Smooth muscle cell (in vitro differentiated cells): ENCODE data around the gene ACTL8. TPM values are rescaled to one million over a fixed set of nuclear protein-coding genes. Genes with fewer than 3 reads are reported as not detected.

Source experiments
- DNase-seq: peaks from one replicate; lab custom pipeline; 2025; ENCODE audit not compliant: unreplicated experiment; lab: John Stamatoyannopoulos, UW
- H2AFZ ChIP-seq: fragments of 200-600 bp; sonication (generic); 2 replicates; pipeline ENCODE4 v1.6.0; 2016; ENCODE audit warnings: antibody characterized with exemption, low read depth, mild to moderate bottlenecking
- H3F3A ChIP-seq: fragments of 200-600 bp; sonication (generic); 2 replicates; pipeline ENCODE4 v1.6.0; 2017; ENCODE audit warnings: antibody characterized with exemption, low read depth
- H3K27ac ChIP-seq: fragments of 200-600 bp; sonication (generic); 2 replicates; pipeline ENCODE4 v1.5.1; 2016; ENCODE audit warnings: low read depth, mild to moderate bottlenecking
- H3K27me3 ChIP-seq: fragments of 200-600 bp; sonication (generic); 2 replicates; pipeline ENCODE4 v1.6.1; 2016; ENCODE audit warnings: low read depth, mild to moderate bottlenecking
- H3K36me3 ChIP-seq: fragments of 200-600 bp; sonication (generic); 2 replicates; pipeline ENCODE4 v1.5.1; 2016; ENCODE audit warnings: low read depth
- H3K4me1 ChIP-seq: fragments of 200-600 bp; sonication (generic); 2 replicates; pipeline ENCODE4 v1.5.1; 2016; ENCODE audit warnings: low read depth
- H3K4me2 ChIP-seq: fragments of 200-600 bp; sonication (generic); 2 replicates; pipeline ENCODE4 v1.6.0; 2016; ENCODE audit warnings: mild to moderate bottlenecking
- H3K4me3 ChIP-seq: fragments of 200-600 bp; sonication (generic); 2 replicates; pipeline ENCODE4 v1.5.1; 2016; ENCODE audit warnings: mild to moderate bottlenecking
- H3K79me2 ChIP-seq: fragments of 200-600 bp; sonication (generic); 2 replicates; pipeline ENCODE4 v1.6.0; 2016; ENCODE audit warnings: low read depth, mild to moderate bottlenecking
- H3K9ac ChIP-seq: fragments of 200-600 bp; sonication (generic); 2 replicates; pipeline ENCODE4 v1.6.0; 2016; ENCODE audit warnings: low read depth
- H3K9me3 ChIP-seq: fragments of 200-600 bp; sonication (generic); replicated peaks from 2 replicates; pipeline ENCODE4 v1.5.1; 2016; ENCODE audit warnings: low read depth
- H4K20me1 ChIP-seq: fragments of 200-600 bp; sonication (generic); 2 replicates; pipeline ENCODE4 v1.6.0; 2016; ENCODE audit warnings: low read depth
- WGBS: methylation state at CpG from one replicate; pipeline ENCODE4 v1.1.7; 2016; ENCODE audit warnings: low lambda C conversion rate; 5-methylcytosine and 5-hydroxymethylcytosine counted together
- polyA plus RNA-seq: library from polyadenylated mRNA; unstranded; fragments of >200 nt; fragmentation: Nextera tagmentation; extraction: Ambion mirVana; gene quantifications from 2 replicates; pipeline ENCODE4 v1.2.1, GENCODE V29; 2016
- total RNA-seq: library from RNA; depleted of rRNA; stranded (reverse); fragments of >200 nt; gene quantifications from 2 replicates; pipeline ENCODE4 v1.2.3, GENCODE V29; 2014
- TF ChIP-seq, protein P1 (sequence below): fragments of 200-600 bp; sonication (generic); IDR thresholded peaks from 2 replicates; pipeline ENCODE4 v1.5.1; 2017; ENCODE audit warnings: borderline replicate concordance, mild to moderate bottlenecking, antibody characterized with exemption; ENCODE audit not compliant: insufficient read depth, poor library complexity, severe bottlenecking

The ACTL8 gene
- total and polyA plus RNA-seq, 2 experiments from 2014 or later = 0.13 TPM; not detected in 1

DNA sequence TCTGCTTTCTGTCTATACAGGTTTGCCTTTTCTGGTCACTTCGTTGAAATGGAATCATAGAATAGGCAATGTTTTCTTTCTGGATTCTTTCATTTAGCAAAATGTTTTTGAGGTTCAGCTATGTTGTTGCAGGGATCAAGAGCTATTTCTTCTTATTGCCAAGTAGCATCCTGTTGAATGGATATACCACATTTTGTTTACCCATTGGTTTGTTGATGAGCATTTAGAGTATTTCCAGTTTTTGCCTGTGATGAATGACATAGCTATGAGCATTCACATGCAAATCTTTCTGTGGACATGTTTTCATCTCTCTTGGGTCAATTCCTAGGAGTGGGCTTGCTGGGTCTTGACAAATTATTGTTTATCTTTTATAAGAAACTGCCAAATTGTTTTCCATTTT lies 115.5 kb downstream of the ACTL8 start:
- Histone ChIP-seq H3K4me3 (no peak overlapping the region), H3F3A (peaks cover 7% of the 10 kb centered on the region), H3K27ac (no peak overlapping the region), H2AFZ (no peak overlapping the region), H3K9me3 (no peaks in the 10 kb centered on the region), H3K27me3 (no peaks in the 10 kb centered on the region), H3K4me1 (peaks cover 11% of the 10 kb centered on the region), H3K79me2 (no peaks in the 10 kb centered on the region), H3K36me3 (no peaks in the 10 kb centered on the region), H3K9ac (no peak overlapping the region), H3K4me2 (no peak overlapping the region), H4K20me1 (no peaks in the 10 kb centered on the region)
- 94% methylated on average over 1 of the region's 1 CpG for WGBS
- TF ChIP-seq, protein P1, sequence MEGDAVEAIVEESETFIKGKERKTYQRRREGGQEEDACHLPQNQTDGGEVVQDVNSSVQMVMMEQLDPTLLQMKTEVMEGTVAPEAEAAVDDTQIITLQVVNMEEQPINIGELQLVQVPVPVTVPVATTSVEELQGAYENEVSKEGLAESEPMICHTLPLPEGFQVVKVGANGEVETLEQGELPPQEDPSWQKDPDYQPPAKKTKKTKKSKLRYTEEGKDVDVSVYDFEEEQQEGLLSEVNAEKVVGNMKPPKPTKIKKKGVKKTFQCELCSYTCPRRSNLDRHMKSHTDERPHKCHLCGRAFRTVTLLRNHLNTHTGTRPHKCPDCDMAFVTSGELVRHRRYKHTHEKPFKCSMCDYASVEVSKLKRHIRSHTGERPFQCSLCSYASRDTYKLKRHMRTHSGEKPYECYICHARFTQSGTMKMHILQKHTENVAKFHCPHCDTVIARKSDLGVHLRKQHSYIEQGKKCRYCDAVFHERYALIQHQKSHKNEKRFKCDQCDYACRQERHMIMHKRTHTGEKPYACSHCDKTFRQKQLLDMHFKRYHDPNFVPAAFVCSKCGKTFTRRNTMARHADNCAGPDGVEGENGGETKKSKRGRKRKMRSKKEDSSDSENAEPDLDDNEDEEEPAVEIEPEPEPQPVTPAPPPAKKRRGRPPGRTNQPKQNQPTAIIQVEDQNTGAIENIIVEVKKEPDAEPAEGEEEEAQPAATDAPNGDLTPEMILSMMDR = no peak
- DNase-seq = no peak

DNA sequence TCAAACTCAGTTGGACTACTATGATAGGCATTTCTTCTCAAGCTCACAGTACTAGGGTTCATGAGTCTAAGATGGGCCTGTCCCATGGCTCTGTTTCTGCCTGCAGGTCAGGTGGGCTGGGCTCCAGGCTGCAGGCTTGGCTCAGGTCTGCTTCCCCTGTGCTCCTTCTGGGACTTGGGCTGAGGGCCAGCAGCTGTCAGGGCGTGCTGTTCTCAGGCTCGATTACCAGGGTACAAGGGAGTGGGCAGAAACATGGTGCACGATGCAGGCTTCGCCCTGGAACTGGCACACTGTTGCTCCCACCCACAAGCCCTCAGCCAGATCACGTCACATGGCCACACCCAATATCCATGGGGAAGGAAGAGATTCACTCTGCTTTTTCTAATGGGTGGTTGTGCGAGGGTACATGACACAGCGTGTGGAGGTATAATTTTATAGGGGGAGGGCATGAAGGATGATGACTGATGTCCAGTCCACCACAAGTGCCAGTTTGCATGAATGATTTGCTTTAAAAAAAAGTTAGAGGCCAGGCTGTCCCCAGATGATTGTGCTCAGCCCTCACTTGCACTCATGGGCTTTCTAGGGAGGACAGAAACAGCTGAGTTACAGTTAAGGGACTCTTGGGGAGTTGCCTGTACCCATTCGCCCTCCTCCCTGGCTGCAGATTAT lies 118.0 kb downstream of the ACTL8 start:
- 74% methylated on average over 8 of the region's 8 CpGs for WGBS
- Histone ChIP-seq H3K9ac (no peak overlapping the region), H3K9me3 (no peaks in the 10 kb centered on the region), H3K79me2 (no peaks in the 10 kb centered on the region), H3K27me3 (no peaks in the 10 kb centered on the region), H3K4me3 (no peak overlapping the region), H3K27ac (no peak overlapping the region), H2AFZ (no peak overlapping the region), H3K36me3 (no peaks in the 10 kb centered on the region), H3K4me2 (no peak overlapping the region), H4K20me1 (no peaks in the 10 kb centered on the region), H3F3A (peaks cover 7% of the 10 kb centered on the region), H3K4me1 (peaks cover 11% of the 10 kb centered on the region)
- TF ChIP-seq, protein P1 = no peak
- no peak for DNase-seq

DNA sequence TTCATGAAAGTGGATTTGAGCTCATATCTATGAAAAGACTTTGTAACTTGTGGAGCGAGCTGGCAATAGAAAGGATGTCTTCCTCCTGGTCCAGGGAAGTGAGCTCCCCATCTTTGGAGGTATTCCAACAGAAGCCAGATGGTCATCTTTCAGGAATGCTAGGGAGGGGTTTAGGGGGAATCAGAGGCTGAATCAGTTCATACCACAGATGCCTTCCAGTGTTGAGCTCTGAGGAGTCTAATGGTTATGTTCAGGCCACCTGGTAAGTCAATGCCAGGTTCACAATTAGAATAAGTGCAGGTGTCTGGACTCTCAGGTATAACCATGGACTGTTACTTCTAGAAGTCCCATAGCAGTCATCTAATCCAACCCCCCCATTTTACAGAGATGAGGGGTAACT lies 119.1 kb downstream of the ACTL8 start:
- DNase-seq = no peak
- H3F3A ChIP-seq = peaks cover 7% of the 10 kb centered on the region
- H3K79me2 ChIP-seq = no peaks in the 10 kb centered on the region
- H4K20me1 ChIP-seq = no peaks in the 10 kb centered on the region
- peak overlapping the region; percentile 62 for H3K27ac ChIP-seq
- no peak overlapping the region for H2AFZ ChIP-seq
- H3K9me3 ChIP-seq = no peaks in the 10 kb centered on the region
- H3K36me3 ChIP-seq = no peaks in the 10 kb centered on the region
- H3K27me3 ChIP-seq = no peaks in the 10 kb centered on the region
- H3K9ac ChIP-seq = no peak overlapping the region
- TF ChIP-seq, protein P1 = no peak
- H3K4me2 ChIP-seq = peak overlapping the region; percentile 61
- peaks cover 11% of the 10 kb centered on the region for H3K4me1 ChIP-seq
- WGBS = 90% methylated on average over 1 of the region's 1 CpG
- no peak overlapping the region for H3K4me3 ChIP-seq

DNA sequence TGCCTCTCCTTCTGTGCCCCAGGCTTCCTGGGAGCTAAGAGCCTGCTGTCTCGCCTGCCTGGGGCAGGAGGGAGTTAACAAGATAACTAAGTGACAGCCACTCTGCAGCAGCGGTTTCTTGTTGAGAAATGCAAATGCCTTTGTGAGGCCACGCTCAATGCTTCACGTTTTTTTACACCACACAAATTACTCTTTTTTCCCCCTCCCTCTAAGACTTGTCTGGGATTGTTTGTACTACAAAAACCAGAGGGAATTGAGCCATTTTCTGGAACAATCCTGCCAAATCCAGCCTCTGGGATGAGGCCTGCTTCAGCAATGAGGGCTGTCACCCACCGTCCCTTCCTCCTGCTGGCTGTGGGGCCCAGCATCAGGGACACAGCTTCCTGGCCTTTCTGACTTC lies 119.6 kb downstream of the ACTL8 start:
- Histone ChIP-seq H3K4me2 (peak overlapping the region; percentile 61), H3K36me3 (no peaks in the 10 kb centered on the region), H3K9ac (peak overlapping the region; percentile 7), H3K27me3 (no peaks in the 10 kb centered on the region), H3K4me3 (no peak overlapping the region), H3F3A (peaks cover 7% of the 10 kb centered on the region), H3K9me3 (no peaks in the 10 kb centered on the region), H2AFZ (peak overlapping the region; percentile 55), H3K27ac (peak overlapping the region; percentile 62), H3K4me1 (peaks cover 11% of the 10 kb centered on the region), H3K79me2 (no peaks in the 10 kb centered on the region), H4K20me1 (no peaks in the 10 kb centered on the region)
- no peak for DNase-seq
- TF ChIP-seq, protein P1 = no peak
- 4% methylated on average over 5 of the region's 5 CpGs for WGBS
